A673 (cell line): ENCODE data around the gene RERE. TPM values are rescaled to one million over a fixed set of nuclear protein-coding genes. Genes with fewer than 3 reads are reported as not detected.

Source experiments
- BruUV-seq: library from RNA; stranded (reverse); fragments of 400-500 nt; replicated peaks from 2 replicates; lab custom pipeline; 2021; lab: Mats Ljungman, UMichigan
- CTCF ChIA-PET: fragments of 300-600 bp; sonication (Branson Sonifier 250); formaldehyde crosslinking; loops from one replicate; lab custom pipeline; 2022; ENCODE audit warnings: antibody characterized with exemption; lab: Charles Lee
- POLR2A ChIA-PET: fragments of 300-600 bp; sonication (Branson Sonifier 250); formaldehyde crosslinking; loops from one replicate; lab custom pipeline; 2022; ENCODE audit warnings: antibody characterized with exemption; ENCODE audit not compliant: low non-redundant PET; lab: Charles Lee
- DNase-seq: peaks from one replicate; pipeline ENCODE4 v3.0.0-alpha.2; 2015; ENCODE audit warnings: low spot score
- H3K27ac ChIP-seq: fragments of 200-600 bp; sonication (generic); 2 replicates; pipeline ENCODE4 v1.5.1; 2016; ENCODE audit warnings: mixed run types, low read depth, mild to moderate bottlenecking, mixed read lengths, antibody characterized with exemption, low read length; ENCODE audit not compliant: poor library complexity, severe bottlenecking
- H3K27me3 ChIP-seq: fragments of 200-600 bp; sonication (generic); replicated peaks from 2 replicates; pipeline ENCODE4 v1.6.1; 2017; ENCODE audit warnings: mixed run types, low read depth, mild to moderate bottlenecking, mixed read lengths, antibody characterized with exemption, low read length; ENCODE audit not compliant: insufficient read depth, poor library complexity
- H3K36me3 ChIP-seq: fragments of 200-600 bp; sonication (generic); 2 replicates; pipeline ENCODE4 v1.6.1; 2016; ENCODE audit warnings: mixed run types, mild to moderate bottlenecking, mixed read lengths, antibody characterized with exemption, low read length; ENCODE audit not compliant: insufficient read depth, poor library complexity, severe bottlenecking
- H3K4me1 ChIP-seq: fragments of 200-600 bp; sonication (generic); 2 replicates; pipeline ENCODE4 v1.6.1; 2017; ENCODE audit warnings: mixed run types, mild to moderate bottlenecking, mixed read lengths, antibody characterized with exemption, low read length; ENCODE audit not compliant: insufficient read depth, poor library complexity, severe bottlenecking
- H3K4me3 ChIP-seq: fragments of 200-600 bp; sonication (generic); 2 replicates; pipeline ENCODE4 v1.5.1; 2016; ENCODE audit warnings: low read depth, mixed run types, mild to moderate bottlenecking, mixed read lengths, low read length; ENCODE audit not compliant: poor library complexity, severe bottlenecking
- H3K9me3 ChIP-seq: fragments of 200-600 bp; sonication (generic); 2 replicates; pipeline ENCODE4 v1.6.1; 2016; ENCODE audit warnings: mixed run types, low read depth, mild to moderate bottlenecking, mixed read lengths, antibody characterized with exemption, low read length; ENCODE audit not compliant: poor library complexity, severe bottlenecking
- CTCF ChIP-seq: fragments of 300-800, 200-600 bp; sonication (generic); conservative IDR thresholded peaks from 2 replicates; pipeline ENCODE4 v1.5.1; 2017; ENCODE audit warnings: low read depth, mild to moderate bottlenecking, antibody characterized with exemption, low read length, moderate library complexity, mixed read lengths
- EZH2 ChIP-seq: fragments of 200-600 bp; sonication (generic); IDR thresholded peaks from 2 replicates; pipeline ENCODE4 v1.6.1; 2017; ENCODE audit warnings: borderline replicate concordance, low read depth, mild to moderate bottlenecking, mixed read lengths, antibody characterized with exemption, low read length; ENCODE audit not compliant: poor library complexity, severe bottlenecking
- intact Hi-C: fragments of 100-400 bp; cut with micrococcal nuclease; formaldehyde crosslinking; loops from one replicate; pipeline ENCODE4 v1.10.0; 2022; ENCODE audit not compliant: unreplicated experiment
- total RNA-seq: library from RNA; stranded (reverse); gene quantifications from 2 replicates; pipeline ENCODE4 v1.2.3, GENCODE V29; 2021

Gene RERE
- total RNA-seq, 1 experiment from 2014 or later = 188 TPM

DNA sequence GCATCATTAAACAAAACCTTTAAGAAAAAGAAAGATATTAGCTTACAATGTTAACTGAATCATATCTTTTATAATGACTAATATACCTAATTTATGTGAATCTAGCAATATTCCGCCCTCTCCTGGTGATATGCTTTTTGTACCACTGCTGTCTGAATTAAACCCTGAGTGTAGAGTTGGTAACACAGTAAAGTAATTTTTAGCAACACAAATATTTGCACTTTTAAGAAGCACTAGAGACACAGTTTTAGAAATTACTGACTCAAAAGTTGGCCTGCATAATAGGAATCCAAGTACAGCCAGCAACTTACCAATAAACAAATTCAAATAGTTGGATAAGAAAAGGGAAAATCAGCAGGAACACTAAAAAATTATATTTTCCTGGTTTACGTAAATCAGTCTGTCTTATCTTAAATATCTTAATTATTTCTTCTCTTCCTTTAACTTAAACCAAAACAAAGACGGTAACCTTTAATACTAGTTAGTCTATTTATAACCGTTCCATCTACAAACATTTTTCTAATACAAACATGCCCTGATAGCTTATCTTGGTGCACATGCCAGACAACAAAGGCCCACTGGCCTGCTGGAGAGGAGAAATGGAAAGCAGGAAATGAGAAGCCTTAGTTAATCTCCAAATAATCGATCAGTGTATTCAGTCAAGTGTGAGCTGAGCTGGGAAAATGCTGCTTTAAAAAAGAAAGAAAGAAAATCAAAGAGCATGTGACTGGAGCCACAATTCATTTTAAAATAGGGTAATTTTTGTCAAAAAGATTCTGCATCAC, 246.0 kb downstream of the RERE start:
- Histone ChIP-seq H3K27ac (peak overlapping the region; percentile 74), H3K27me3 (no peaks in the 10 kb centered on the region), H3K36me3 (no peaks in the 10 kb centered on the region), H3K9me3 (no peaks in the 10 kb centered on the region), H3K4me1 (peaks cover 52% of the 10 kb centered on the region), H3K4me3 (no peak overlapping the region)
- POLR2A ChIA-PET = no interaction called here
- TSS peak; percentile 41 for BruUV-seq
- CTCF ChIA-PET = interaction anchor here (0.8 to 1.5 kb wide), 3 partner anchors 16 to 27 kb away, joined by 3 read pairs; no protein-coding TSS in a partner anchor
- peak; percentile 71 for DNase-seq
- TF ChIP-seq EZH2 (no peak), CTCF (peak; percentile 76)
- intact Hi-C loops = no loop called here

- no peaks in the 10 kb centered on the region for H3K36me3 ChIP-seq
- H3K4me1 ChIP-seq = peaks cover 52% of the 10 kb centered on the region
- TF ChIP-seq EZH2 = no peak
- TF ChIP-seq CTCF = no peak
- BruUV-seq = no TSS peak
- H3K4me3 ChIP-seq = no peak overlapping the region
- H3K27ac ChIP-seq = peak overlapping the region; percentile 74
- no peaks in the 10 kb centered on the region for H3K9me3 ChIP-seq
- DNase-seq = no peak
- intact Hi-C loops = no loop called here
- CTCF ChIA-PET = interaction anchor here (1.5 kb wide), 2 partner anchors 15 to 28 kb away, joined by 3 read pairs; no protein-coding TSS in a partner anchor
- no peaks in the 10 kb centered on the region for H3K27me3 ChIP-seq
- POLR2A ChIA-PET = no interaction called here
These were observed 247.0 kb downstream of the RERE start for GRCh38 chr1:8570465-8570864.

- intact Hi-C loops = no loop called here
- no peaks in the 10 kb centered on the region for H3K9me3 ChIP-seq
- BruUV-seq = no TSS peak
- CTCF ChIA-PET = interaction anchor here (0.6 to 0.7 kb wide), 2 partner anchors 8 to 207 kb away, joined by 3 read pairs; no protein-coding TSS in a partner anchor
- no peak overlapping the region for H3K4me3 ChIP-seq
- H3K27ac ChIP-seq = peak overlapping the region; percentile 6
- no peak for TF ChIP-seq CTCF
- no peak for TF ChIP-seq EZH2
- peaks cover 63% of the 10 kb centered on the region for H3K4me1 ChIP-seq
- POLR2A ChIA-PET = interaction anchor here (0.7 kb wide), 1 partner anchor 235 kb away, joined by 8 read pairs; no protein-coding TSS in a partner anchor
- no peaks in the 10 kb centered on the region for H3K27me3 ChIP-seq
- H3K36me3 ChIP-seq = no peaks in the 10 kb centered on the region
- no peak for DNase-seq
These were observed 248.2 kb downstream of the RERE start for GRCh38 chr1:8569242-8569641.
